Endothelial cell of umbilical vein (primary cell): ENCODE results near the gene CD58. TPM values are rescaled to one million over a fixed set of nuclear protein-coding genes. Genes with fewer than 3 reads are reported as not detected.

Source experiments
- BruUV-seq: library from RNA; stranded (reverse); fragments of 400-500 nt; replicated peaks from 2 replicates; lab custom pipeline; 2021; lab: Mats Ljungman, UMichigan
- CTCF ChIA-PET: fragments of 300-600, 350-600 bp; sonication (Branson Sonifier 250); formaldehyde crosslinking; loops from one replicate; lab custom pipeline; 2021; ENCODE audit warnings: antibody characterized with exemption, inconsistent platforms; lab: Charles Lee
- POLR2A ChIA-PET: fragments of 300-600, 350-600 bp; sonication (Branson Sonifier 250); formaldehyde crosslinking; loops from one replicate; lab custom pipeline; 2021; ENCODE audit warnings: antibody characterized with exemption, inconsistent platforms; lab: Charles Lee
- DNase-seq: peaks from one replicate; pipeline ENCODE4 v3.0.0-alpha.2; 2011; ENCODE audit warnings: low read depth, low spot score
- FAIRE-seq: peaks from 2 replicates; lab custom pipeline; 2011; peaks lifted over from hg19 to GRCh38; lab: Jason Lieb, UNC
- H2AFZ ChIP-seq: 2 replicates; pipeline ENCODE4 v1.6.0; 2012; ENCODE audit warnings: low read depth, low read length, control low read depth, inconsistent platforms
- H3K27ac ChIP-seq: 2 replicates; pipeline ENCODE4 v1.5.1; 2011; ENCODE audit warnings: low read depth, mild to moderate bottlenecking, control low read depth, low read length, moderate library complexity; ENCODE audit not compliant: insufficient read depth
- H3K27me3 ChIP-seq, 2 experiments: 2 replicates each; pipeline versions ENCODE4 v1.6.0 to v1.6.1; 2011; ENCODE audit warnings: low read length in 2 of 2, mixed read lengths in 1 of 2; ENCODE audit not compliant: control insufficient read depth in 2 of 2, insufficient read depth in 2 of 2
- H3K36me3 ChIP-seq, 2 experiments: 2 replicates in 1 of 2; 3 replicates in 1 of 2; pipeline ENCODE4 v1.5.1; 2011; ENCODE audit warnings: low read length in 2 of 2, mild to moderate bottlenecking in 1 of 2, moderate library complexity in 1 of 2; ENCODE audit not compliant: control insufficient read depth in 2 of 2, insufficient read depth in 2 of 2; ENCODE audit errors: extremely low read depth in 1 of 2
- H3K4me1 ChIP-seq: 3 replicates; pipeline ENCODE4 v1.5.1; 2011; ENCODE audit warnings: mild to moderate bottlenecking, low read length; ENCODE audit not compliant: control insufficient read depth, insufficient read depth; ENCODE audit errors: extremely low read depth
- H3K4me2 ChIP-seq: 2 replicates; pipeline ENCODE4 v1.6.1; 2011; ENCODE audit warnings: low read length, control low read depth, mixed read lengths; ENCODE audit not compliant: insufficient read depth
- H3K4me3 ChIP-seq, 3 experiments: fragments of 200-600 bp in 1 of 3; sonication (generic), shearing (Covaris generic) in 1 of 3; replicated peaks in 1 of 3; 2 replicates each; pipeline ENCODE4 v1.5.1; 2011 to 2016; ENCODE audit warnings: control low read depth in 3 of 3, low read length in 3 of 3, mild to moderate bottlenecking in 2 of 3, inconsistent platforms in 1 of 3, low read depth in 1 of 3, moderate library complexity in 1 of 3; ENCODE audit not compliant: insufficient read depth in 1 of 3
- H3K79me2 ChIP-seq: 2 replicates; pipeline ENCODE4 v1.6.0; 2012; ENCODE audit warnings: low read length, inconsistent platforms; ENCODE audit not compliant: control insufficient read depth, insufficient read depth
- H3K9ac ChIP-seq: replicated peaks from 2 replicates; pipeline ENCODE3; 2011; ENCODE audit warnings: low read length, control low read depth; ENCODE audit not compliant: insufficient read depth; ENCODE audit errors: extremely low read depth
- H3K9me1 ChIP-seq: replicated peaks from 3 replicates; pipeline ENCODE4 v1.6.0; 2011; ENCODE audit warnings: mild to moderate bottlenecking, low read length; ENCODE audit not compliant: control insufficient read depth, insufficient read depth; ENCODE audit errors: extremely low read depth
- H3K9me3 ChIP-seq: replicated peaks from 2 replicates; pipeline ENCODE4 v1.5.1; 2012; ENCODE audit warnings: low read length, inconsistent platforms; ENCODE audit not compliant: control insufficient read depth, insufficient read depth
- H4K20me1 ChIP-seq: replicated peaks from 2 replicates; pipeline ENCODE3; 2011; ENCODE audit warnings: mild to moderate bottlenecking, low read length; ENCODE audit not compliant: control insufficient read depth, insufficient read depth; ENCODE audit errors: extremely low read depth
- EZH2 ChIP-seq: IDR thresholded peaks from 2 replicates; pipeline ENCODE4 v1.6.1; 2012; ENCODE audit warnings: borderline replicate concordance, low read depth, mild to moderate bottlenecking, moderate library complexity, low read length, inconsistent platforms; ENCODE audit not compliant: severe bottlenecking
- FOS ChIP-seq: IDR thresholded peaks from 2 replicates; pipeline ENCODE4 v1.6.1; 2011; ENCODE audit warnings: mild to moderate bottlenecking, low read length, moderate library complexity, borderline replicate concordance; ENCODE audit not compliant: insufficient read depth
- GATA2 ChIP-seq: IDR thresholded peaks from 2 replicates; pipeline ENCODE4 v1.7.0; 2011; ENCODE audit warnings: low read depth, mild to moderate bottlenecking, moderate library complexity, mixed read lengths, low read length; ENCODE audit not compliant: insufficient read length, insufficient read depth
- JUN ChIP-seq: IDR thresholded peaks from 2 replicates; pipeline ENCODE4 v1.6.1; 2011; ENCODE audit warnings: borderline replicate concordance, low read depth; ENCODE audit not compliant: insufficient read length, insufficient read depth
- MYC ChIP-seq: IDR thresholded peaks from one replicate; pipeline ENCODE4 v1.6.1; 2011; ENCODE audit warnings: mild to moderate bottlenecking, low read depth, low read length
- POLR2A ChIP-seq: IDR thresholded peaks from 2 replicates; pipeline ENCODE4 v1.6.1; 2012; ENCODE audit warnings: low read depth, mild to moderate bottlenecking, control low read depth, low read length
- POLR2AphosphoS5 ChIP-seq: IDR thresholded peaks from 2 replicates; pipeline ENCODE4 v1.6.1; 2012; ENCODE audit warnings: low read depth, mild to moderate bottlenecking, control low read depth, low read length, moderate library complexity; ENCODE audit not compliant: insufficient read depth
- dilution Hi-C: fragments of 300-500 bp; cut with MboI; formaldehyde crosslinking; loops from one replicate; pipeline ENCODE4 v1.15.0; 2019; ENCODE audit warnings: low sequenced_read_pairs; ENCODE audit not compliant: extremely low pct_ligation_motif_present
- intact Hi-C: fragments of 100-400 bp; cut with micrococcal nuclease; formaldehyde crosslinking; loops from one replicate; pipeline ENCODE4 v1.10.0; 2022
- polyA plus RNA-seq, 4 experiments: library from polyadenylated mRNA; depleted of rRNA in 3 of 4; stranded (reverse) in 3 of 4; unstranded in 1 of 4; fragments of >200 nt; gene quantifications; 2 replicates each; pipeline versions ENCODE4 v1.2.1 to v1.2.3, GENCODE V29; 2011 to 2012; ENCODE audit warnings: missing spikeins in 1 of 4
- total RNA-seq: library from RNA; stranded (reverse); gene quantifications from 2 replicates; pipeline ENCODE4 v1.2.3, GENCODE V29; 2021
- TF ChIP-seq, protein P1 (sequence below), 2 donors: IDR thresholded peaks; 1 replicate in 1 of 2; 2 replicates in 1 of 2; pipeline ENCODE4 v1.5.1; 2011; ENCODE audit warnings: low read length in 2 of 2, mild to moderate bottlenecking in 2 of 2, moderate library complexity in 2 of 2, control low read depth in 1 of 2, inconsistent platforms in 1 of 2, low read depth in 1 of 2; ENCODE audit not compliant: insufficient read depth in 1 of 2; ENCODE audit errors: extremely low read depth in 1 of 2
- TF ChIP-seq, protein P2 (sequence below): IDR thresholded peaks from 2 replicates; pipeline ENCODE4 v1.6.1; 2011; ENCODE audit not compliant: insufficient read depth, insufficient read length

The CD58 gene
- total and polyA plus RNA-seq, 2 donors (not counting 3 experiments of a cell fraction or from before 2014, with no cell fraction given) = 9.8 to 12.7 TPM

DNA sequence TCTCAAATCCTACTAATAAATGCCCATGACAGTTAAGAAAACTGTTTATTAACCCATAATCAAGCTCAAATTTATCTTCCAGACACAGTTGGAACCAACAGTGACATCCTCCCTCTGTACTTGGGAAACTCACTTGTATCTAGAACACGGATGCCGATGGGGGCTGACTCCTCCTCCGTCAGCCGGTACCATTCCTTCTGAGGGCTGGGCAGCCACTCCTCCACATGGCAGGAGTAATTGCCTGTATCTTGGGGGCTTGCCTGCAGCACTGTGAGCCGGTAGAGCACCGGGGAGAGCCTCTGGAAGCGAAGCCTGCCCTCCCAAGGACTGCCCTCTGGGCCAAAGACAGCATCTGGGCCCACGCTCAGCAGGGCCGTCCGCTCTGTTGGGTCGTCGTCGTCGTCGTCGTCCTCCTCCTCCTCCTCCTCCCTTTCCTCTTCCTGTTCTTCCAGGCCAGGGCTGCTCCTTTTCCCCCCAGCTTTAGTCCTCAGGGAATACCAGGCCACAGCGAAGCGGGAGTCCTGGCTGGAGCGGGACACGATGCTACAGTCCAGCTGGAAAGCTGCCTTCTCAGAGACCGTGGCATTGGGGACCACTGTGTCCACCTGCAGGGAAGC is 8.5 kb upstream of the CD58 start:
- ChIA-PET CTCF (interaction anchor here (1.4 kb wide), 1 partner anchor 17 kb away, joined by 4 read pairs; no protein-coding TSS in a partner anchor), POLR2A (no interaction called here)
- no peaks in the 10 kb centered on the region for H3K4me1 ChIP-seq
- no peak overlapping the region for H3K4me2 ChIP-seq
- no peaks in the 10 kb centered on the region for H3K9me1 ChIP-seq
- H3K9ac ChIP-seq = no peak overlapping the region
- H3K9me3 ChIP-seq = no peaks in the 10 kb centered on the region
- DNase-seq = no peak
- peaks cover 4 to 9% of the 10 kb centered on the region in 2 experiments for H3K27me3 ChIP-seq
- H2AFZ ChIP-seq = no peak overlapping the region
- dilution Hi-C loops (no loop called here), intact Hi-C loops (loop anchor here (10.0 kb wide), 1 partner anchor 275 kb away; no protein-coding TSS in a partner anchor)
- no peak for TF ChIP-seq POLR2AphosphoS5
- no peak for TF ChIP-seq POLR2A
- TF ChIP-seq EZH2 = no peak
- TF ChIP-seq, protein P1, sequence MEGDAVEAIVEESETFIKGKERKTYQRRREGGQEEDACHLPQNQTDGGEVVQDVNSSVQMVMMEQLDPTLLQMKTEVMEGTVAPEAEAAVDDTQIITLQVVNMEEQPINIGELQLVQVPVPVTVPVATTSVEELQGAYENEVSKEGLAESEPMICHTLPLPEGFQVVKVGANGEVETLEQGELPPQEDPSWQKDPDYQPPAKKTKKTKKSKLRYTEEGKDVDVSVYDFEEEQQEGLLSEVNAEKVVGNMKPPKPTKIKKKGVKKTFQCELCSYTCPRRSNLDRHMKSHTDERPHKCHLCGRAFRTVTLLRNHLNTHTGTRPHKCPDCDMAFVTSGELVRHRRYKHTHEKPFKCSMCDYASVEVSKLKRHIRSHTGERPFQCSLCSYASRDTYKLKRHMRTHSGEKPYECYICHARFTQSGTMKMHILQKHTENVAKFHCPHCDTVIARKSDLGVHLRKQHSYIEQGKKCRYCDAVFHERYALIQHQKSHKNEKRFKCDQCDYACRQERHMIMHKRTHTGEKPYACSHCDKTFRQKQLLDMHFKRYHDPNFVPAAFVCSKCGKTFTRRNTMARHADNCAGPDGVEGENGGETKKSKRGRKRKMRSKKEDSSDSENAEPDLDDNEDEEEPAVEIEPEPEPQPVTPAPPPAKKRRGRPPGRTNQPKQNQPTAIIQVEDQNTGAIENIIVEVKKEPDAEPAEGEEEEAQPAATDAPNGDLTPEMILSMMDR (IDR thresholded peaks at IDR 0.05; ENCODE audit: extremely low read depth in 1 of 2, insufficient read depth in 1 of 2, low read depth in 1 of 2, low read length in 2 of 2) = no peak
- TF ChIP-seq FOS = no peak
- TF ChIP-seq, protein P2, sequence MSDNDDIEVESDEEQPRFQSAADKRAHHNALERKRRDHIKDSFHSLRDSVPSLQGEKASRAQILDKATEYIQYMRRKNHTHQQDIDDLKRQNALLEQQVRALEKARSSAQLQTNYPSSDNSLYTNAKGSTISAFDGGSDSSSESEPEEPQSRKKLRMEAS = no peak
- no peak for TF ChIP-seq MYC
- TF ChIP-seq JUN = no peak
- no peak for TF ChIP-seq GATA2
- no peak for FAIRE-seq
- H3K4me3 ChIP-seq = no peak overlapping the region
- no TSS peak for BruUV-seq
- H4K20me1 ChIP-seq = no peaks in the 10 kb centered on the region
- no peaks in the 10 kb centered on the region for H3K36me3 ChIP-seq
- H3K27ac ChIP-seq = no peak overlapping the region
- H3K79me2 ChIP-seq = no peaks in the 10 kb centered on the region
